Tibial nerve (tissue), 3 donors: ENCODE data around the gene CRAT.
A peak's percentile ranks its signal among the peaks of the same experiment; 100 is the strongest.

Experiments used
- POLR2A ChIP-seq, 2 donors: fragments of 450-650 bp; IDR thresholded peaks; one replicate each; pipeline ENCODE4 v1.6.1; 2017; ENCODE audit warnings: antibody characterized with exemption in 2 of 2, mild to moderate bottlenecking in 2 of 2, moderate library complexity in 2 of 2
- TF ChIP-seq, protein P1 (sequence below), 5 experiments: fragments of 200-600 bp in 3 of 5; fragments of 450-650 bp in 2 of 5; sonication (generic) in 3 of 5; IDR thresholded peaks; one replicate each; pipeline ENCODE4 v1.5.1; 2016 to 2019; ENCODE audit warnings: antibody characterized with exemption in 5 of 5, mild to moderate bottlenecking in 3 of 5, moderate library complexity in 2 of 5

DNA sequence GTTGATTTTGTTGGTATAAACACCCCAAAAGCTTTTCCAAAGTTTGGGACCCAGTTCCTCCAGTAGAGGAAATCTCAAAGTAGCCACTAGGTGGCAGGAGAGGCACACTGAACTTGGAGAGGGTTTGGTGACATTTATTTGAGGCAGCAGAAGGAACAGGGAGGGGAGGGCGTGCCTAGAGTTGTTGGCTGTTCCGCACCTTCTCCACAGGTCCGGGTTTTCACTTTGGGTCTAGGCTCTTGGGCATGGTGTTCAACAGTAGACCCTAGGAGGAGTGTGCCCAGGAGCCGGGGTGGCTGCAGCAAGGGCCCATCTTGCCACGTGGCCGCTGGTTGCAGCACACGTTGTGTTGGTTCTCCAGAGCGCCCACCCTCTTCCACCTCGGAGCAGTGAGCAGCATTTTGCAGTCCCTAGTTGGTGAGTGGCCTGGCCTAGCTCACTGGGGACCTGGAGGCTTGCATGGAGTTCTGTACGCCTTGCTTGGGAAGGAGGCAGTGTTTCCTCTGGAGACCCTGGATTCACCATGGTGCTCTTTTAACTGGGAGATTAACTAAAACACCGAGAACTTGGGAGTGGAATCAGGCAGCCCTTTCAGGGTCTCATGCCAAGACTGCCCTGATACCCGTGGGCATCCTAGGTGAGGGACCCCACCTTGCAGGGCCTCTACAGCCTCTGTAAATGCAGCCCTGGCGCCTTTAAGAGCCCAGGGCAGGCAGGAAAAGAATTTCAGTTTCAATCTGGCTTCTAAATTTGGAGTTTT is 28.8 kb upstream of the CRAT start:
- TF ChIP-seq, protein P1, sequence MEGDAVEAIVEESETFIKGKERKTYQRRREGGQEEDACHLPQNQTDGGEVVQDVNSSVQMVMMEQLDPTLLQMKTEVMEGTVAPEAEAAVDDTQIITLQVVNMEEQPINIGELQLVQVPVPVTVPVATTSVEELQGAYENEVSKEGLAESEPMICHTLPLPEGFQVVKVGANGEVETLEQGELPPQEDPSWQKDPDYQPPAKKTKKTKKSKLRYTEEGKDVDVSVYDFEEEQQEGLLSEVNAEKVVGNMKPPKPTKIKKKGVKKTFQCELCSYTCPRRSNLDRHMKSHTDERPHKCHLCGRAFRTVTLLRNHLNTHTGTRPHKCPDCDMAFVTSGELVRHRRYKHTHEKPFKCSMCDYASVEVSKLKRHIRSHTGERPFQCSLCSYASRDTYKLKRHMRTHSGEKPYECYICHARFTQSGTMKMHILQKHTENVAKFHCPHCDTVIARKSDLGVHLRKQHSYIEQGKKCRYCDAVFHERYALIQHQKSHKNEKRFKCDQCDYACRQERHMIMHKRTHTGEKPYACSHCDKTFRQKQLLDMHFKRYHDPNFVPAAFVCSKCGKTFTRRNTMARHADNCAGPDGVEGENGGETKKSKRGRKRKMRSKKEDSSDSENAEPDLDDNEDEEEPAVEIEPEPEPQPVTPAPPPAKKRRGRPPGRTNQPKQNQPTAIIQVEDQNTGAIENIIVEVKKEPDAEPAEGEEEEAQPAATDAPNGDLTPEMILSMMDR (IDR thresholded peaks at IDR 0.05) = peak; percentile 87 to 97 (median 90)
- no peak for TF ChIP-seq POLR2A (IDR thresholded peaks at IDR 0.05)
